HG03571 (cell line): Measurements from ENCODE around the gene FOXP3.
"Not testable (repeated sequence)": the region's sequence is repeated elsewhere in the genome, so short reads cannot be mapped to it uniquely, and the experiment has no call there.

Experiments used
- ATAC-seq: cut with Tn5 transposase; IDR thresholded peaks from one replicate; pipeline ENCODE4 v1.9.1; 2021; ENCODE audit not compliant: unreplicated experiment

The FOXP3 gene, protein sequence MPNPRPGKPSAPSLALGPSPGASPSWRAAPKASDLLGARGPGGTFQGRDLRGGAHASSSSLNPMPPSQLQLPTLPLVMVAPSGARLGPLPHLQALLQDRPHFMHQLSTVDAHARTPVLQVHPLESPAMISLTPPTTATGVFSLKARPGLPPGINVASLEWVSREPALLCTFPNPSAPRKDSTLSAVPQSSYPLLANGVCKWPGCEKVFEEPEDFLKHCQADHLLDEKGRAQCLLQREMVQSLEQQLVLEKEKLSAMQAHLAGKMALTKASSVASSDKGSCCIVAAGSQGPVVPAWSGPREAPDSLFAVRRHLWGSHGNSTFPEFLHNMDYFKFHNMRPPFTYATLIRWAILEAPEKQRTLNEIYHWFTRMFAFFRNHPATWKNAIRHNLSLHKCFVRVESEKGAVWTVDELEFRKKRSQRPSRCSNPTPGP

DNA sequence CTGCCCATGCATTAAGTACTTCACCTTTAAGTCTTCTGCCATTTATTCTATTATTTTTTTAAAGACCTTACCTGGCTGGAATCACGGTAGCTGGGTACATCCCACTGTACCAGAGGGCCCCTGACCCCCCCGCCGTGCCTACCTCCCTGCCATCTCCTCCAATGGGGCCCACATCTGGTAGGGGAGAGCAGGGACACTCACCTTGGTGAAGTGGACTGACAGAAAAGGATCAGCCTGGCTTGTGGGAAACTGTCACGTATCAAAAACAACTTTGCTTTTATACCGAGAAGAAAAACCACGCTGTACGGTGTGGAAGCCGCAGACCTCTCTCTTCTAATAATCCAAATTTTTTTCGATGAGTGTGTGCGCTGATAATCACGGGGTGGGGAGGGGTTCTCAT is at the start of gene FOXP3:
Gene FOXP3 (minus strand): TSS at position 251 of the 400 bp plus-strand sequence. CDS start 6,205 bp downstream, outside the sequence.
- no peak for ATAC-seq

DNA sequence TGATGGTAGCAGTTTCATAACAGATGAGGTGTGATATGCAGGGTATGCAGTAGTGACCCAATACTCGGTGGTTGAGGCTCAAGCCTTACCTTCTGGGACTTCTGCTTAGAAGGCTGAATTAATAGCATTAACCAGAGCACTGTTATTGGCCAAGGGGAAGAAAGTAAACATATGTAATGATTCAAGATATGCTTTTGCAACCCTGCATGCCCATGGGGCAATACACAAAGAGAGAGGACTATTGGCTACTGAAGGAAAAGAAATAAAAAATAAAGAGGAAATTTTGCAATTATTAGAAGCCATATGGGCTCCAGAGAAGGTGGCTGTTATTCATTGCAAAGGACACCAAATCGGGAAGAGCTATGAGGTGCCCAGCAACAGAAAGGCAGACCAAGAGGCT is 47.7 kb upstream of the FOXP3 start:
- no peak for ATAC-seq

GRCh38 chrX:49310371-49310770 is 45.9 kb upstream of the FOXP3 start:
- ATAC-seq, result no peak

GRCh38 chrX:49309401-49309981 is 45.0 kb upstream of the FOXP3 start:
- no peak for ATAC-seq

DNA sequence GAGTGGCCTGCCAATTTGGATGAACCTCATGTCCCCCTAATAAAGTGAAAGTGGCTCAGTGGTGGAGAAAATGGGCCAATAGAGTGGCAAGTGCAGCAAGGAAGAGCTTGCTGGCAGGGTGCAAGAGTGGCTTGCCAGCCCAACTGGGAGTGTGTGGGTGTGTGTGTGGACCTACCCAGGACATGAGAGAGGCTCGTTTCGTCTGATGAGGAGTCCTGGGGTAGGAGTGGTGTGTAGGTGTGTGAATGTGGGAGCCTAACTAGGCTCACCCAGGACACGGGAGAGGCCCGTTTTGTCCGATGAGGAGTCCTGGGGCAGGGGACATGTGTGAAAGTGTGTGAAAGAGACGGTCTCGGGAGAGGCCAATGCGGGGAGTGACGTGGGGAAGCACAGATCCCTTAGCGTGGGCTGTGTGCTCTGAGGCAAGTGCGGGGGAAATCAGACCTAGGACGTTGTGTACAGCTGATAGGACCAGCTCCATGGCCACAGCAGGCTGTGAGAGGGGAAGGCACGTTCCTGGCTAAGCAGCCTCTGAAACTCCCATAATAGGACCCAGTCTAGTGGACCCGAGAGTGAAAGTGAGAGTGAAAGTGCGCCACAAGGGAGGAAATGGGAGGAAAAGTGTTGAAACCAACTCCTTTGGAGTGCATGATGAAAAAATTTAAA is 44.2 kb upstream of the FOXP3 start:
- ATAC-seq, result no peak

GRCh38 chrX:49307775-49308174 is 43.3 kb upstream of the FOXP3 start:
- not testable (repeated sequence) for ATAC-seq

DNA sequence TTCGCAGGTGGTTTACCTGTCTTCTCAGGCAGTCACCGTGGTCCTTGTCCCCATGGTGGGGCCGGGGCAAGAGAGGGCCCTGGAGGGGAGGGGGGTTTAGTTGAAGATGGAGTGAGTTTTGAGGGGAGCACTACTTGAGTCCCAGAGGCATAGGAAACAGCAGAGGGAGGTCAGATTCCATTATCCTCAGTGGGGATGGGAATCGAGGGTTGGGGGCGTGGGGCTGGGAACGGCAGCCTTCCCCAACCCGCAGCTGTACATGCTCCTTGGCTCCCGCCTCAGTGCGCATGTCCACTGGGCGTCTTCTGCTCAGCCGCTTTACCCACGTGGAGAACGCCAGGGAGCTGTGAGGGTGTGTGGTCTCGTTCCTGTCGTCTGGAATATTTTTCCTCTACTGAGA is 38.8 kb upstream of the FOXP3 start, which contains the start of gene GAGE10:
Gene GAGE10 (plus strand): TSS at position 301 of the 400 bp plus-strand sequence. CDS start 1,214 bp downstream, outside the sequence.
- no peak for ATAC-seq

DNA sequence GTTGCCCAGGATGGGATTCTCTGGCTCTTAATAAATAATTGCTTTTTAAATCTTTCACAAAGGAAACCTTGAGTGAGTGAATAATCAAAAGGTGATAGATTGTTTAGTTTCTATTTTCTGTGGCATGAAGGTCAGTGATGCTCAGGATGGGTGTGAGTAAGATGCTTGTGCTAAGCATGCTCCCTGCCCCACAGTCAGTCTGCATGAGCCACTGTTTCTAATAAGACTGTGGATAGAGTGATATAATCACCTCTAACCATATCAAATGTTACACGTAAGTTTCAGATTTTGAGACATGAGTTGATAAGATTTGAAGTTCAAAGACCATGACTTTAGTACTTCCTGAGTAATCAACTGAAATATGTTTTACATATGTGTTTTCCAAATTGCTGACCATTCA is 36.2 kb upstream of the FOXP3 start:
- no peak for ATAC-seq

- ATAC-seq, result not testable (repeated sequence)
These were observed 34.8 kb upstream of the FOXP3 start for GRCh38 chrX:49299293-49299692.

DNA sequence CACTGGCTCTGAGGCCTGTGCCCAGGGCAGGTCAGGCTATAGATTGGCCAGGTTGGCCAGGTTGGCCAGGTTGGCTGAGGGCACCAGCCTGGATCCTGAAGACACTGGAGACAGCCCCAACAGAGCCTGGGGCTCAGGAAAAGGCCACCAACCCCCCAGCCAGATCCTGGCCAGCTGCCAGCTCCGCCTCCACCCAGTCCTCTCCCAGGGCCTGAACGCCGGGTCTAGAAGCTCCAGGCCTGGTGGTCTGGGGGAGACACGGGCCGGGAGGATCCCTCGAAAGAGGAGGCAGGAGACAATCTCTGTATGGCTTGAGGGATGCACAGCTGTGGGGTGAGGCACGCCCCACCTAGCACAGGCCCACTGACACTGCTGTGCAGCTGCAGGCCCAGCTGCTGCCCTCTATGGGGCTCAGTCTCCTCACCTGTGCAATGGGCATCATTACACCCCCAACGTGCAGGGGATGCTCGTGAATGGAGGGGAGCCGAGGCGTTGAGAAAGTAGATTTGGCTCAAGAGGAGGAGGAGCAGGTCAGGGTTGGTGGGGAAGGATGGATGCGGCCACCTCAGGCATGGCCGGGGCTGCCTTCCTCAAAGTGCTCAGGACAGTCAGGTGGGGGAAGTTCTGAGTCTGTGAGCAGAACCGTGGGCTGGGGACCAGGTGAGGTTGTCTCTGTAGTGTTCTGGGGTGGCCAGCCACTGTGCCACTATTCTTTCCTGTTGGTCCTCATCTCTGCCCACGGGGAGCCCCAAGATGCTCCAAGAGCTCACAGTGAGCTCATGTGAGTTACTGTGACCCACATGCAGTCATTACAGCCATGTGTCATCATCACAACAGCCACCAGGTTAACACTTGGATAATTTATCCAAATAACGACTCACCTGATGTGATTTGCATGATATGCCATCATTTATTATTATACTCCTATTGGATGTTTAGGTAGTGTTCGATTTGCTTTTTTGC is 28.2 kb upstream of the FOXP3 start:
- ATAC-seq, result no peak

DNA sequence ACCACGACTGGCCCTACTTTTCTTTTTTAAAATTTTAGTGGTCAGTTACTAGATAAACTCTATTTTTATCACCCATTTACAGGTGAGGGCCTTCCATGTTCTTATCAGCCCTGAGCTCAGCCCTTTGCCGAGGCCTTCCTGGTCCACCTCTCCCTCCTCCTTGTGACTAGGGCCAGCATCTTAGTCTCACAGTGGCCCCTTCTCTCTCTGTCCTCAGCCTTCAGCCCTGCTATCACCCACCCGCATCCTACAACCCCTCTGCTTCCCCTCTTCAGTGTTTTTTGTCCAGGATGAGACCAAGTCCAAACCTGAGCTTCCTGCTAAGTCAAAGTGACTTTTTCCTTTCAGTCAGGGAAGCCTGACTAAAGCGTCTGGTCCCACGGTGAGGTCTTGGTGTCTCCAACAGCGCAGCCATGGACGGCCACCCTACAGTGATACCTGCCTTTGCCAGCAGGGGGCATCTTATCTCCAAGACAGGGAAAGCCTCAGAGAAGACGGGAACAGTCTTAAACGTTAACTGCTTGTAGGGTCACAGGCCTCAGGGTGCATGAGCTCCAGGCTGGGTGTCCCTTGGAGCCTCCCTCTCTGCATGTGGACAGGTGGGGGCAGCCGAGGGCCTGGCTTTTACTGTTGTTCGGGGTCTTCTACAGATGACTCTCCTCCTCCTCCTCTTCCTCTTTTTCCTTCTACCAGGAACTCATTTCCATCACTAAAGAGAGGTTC is 27.3 kb upstream of the FOXP3 start:
- no peak for ATAC-seq

DNA sequence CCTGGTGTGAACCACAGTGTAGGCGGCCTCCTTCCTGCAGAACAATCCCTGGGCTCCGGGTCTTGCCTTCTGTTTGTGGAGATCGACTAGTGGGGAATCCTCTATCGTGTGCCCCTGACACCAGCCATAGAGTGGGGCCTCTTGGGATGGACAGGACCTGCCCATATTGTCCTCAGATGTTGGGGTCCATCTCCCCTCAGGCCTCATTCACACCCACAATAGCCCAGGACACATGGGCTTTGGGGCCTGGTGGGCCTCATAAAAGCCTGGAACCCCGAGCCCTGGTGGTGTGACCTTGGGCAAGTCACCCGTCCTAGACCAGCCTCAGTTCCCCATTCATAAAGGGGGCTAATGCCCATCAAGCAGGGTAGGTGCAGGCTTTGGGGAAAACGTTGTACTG is 25.7 kb upstream of the FOXP3 start:
- no peak for ATAC-seq

DNA sequence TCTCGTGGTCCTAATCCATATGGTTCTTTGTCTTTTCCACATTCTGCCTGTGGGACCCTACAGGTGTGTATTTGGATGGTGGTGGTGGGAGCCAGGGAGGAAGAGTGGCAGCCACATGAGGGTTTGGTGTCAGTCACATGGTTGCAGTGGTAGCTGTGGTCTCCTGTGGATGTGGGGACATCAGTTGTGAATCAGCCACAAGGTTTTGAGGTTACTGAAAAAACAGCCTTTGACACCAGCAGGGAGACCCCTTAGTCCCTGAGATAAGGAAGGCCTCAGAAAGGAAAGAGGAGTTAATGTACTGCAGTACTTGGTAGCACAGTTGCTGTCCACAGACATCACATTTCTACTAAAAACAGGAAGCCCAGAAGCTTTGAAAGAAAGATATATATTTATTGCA is 23.2 kb upstream of the FOXP3 start:
- no peak for ATAC-seq

GRCh38 chrX:49286581-49286980 is 22.1 kb upstream of the FOXP3 start:
- no peak for ATAC-seq

DNA sequence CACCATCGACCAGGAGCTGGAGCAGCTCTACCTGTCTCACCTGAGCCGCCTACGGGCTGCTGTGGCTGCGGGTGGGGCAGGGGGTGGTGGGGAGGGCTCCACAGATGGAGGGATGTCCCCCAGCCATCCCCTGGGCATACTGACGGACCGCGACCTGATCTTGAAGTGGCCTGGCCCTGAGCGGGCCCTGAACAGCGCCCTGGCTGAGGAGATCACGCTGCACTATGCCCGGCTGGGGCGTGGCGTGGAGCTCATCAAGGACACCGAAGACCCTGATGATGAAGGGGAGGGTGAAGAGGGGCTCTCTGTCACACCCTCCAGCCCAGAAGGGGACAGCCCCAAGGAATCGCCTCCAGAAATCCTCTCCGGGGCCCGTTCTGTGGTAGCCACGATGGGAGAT is 21.6 kb upstream of the FOXP3 start:
- no peak for ATAC-seq

- no peak for ATAC-seq
These were observed 19.7 kb upstream of the FOXP3 start for GRCh38 chrX:49284212-49284611.

DNA sequence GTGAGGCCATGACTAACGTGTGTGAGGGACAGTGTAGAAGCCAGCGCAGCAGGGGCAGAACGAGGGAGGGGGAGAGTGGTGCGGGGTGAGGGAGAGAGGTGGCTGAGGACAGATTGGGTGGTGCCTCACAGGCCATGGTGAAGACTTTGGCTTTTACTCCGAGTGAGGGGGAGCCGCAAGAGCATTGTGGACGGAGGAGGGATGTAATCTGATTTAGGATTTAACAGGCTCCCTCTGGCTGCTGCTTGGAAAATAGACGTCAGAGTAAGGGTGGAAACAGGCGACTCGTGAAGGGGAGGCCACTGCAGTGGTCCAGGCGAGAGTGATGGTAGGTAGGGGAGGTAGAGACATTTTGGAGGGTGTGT is 18.1 kb upstream of the FOXP3 start:
- no peak for ATAC-seq

DNA sequence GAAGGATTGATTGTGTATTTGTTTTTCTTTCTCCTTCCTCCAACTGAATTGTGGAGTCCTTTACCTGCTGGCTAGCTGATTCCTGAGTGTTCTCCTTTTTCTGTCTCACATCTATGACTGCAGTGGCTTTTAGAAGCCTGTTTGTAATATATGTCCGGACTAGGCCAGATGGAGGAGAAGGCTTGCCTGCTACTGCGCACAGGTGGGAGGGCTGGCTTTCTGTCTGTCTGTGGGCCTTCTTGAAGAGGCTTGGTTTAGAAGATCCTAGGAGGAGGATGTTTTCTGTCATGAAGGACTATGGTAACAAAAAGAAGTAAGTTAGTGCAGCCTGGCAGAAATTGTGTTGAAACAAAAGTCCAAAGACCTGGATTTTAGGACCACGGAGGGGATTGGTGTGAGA is 13.6 kb upstream of the FOXP3 start:
- ATAC-seq, result no peak

GRCh38 chrX:49277535-49277830 is 13.0 kb upstream of the FOXP3 start:
- ATAC-seq, result no peak
